ENCODE measurements around the gene SVOP.

Gene SVOP

GRCh38 chr12:108915632-108916133 is 105.2 kb downstream of the SVOP start:
- POLR2A ChIA-PET (ENCODE audit: low non-redundant PET) = no interaction called here
- no peak for TF ChIP-seq CTCF (conservative IDR thresholded peaks at IDR 0.05; ENCODE audit: low read depth)
- no peak for DNase-seq (ENCODE audit: low spot score)

GRCh38 chr12:108914121-108914531 is 106.7 kb downstream of the SVOP start:
- ChIA-PET POLR2A (ENCODE audit: low non-redundant PET) (no interaction called here), CTCF (no interaction called here)
- no peak for TF ChIP-seq CTCF (conservative IDR thresholded peaks at IDR 0.05; ENCODE audit: low read depth)
- no peak for DNase-seq (ENCODE audit: low spot score)
- H3K27ac ChIP-seq = peak overlapping the region; percentile 57

More at GRCh38 chr12:108915632-108916133, 105.2 kb downstream of the SVOP start:
- H3K27ac ChIP-seq = no peak overlapping the region
- CTCF ChIA-PET = no interaction called here

- CTCF ChIA-PET = no interaction called here
- no peak for DNase-seq (ENCODE audit: low spot score)
- no peak overlapping the region for H3K27ac ChIP-seq
- POLR2A ChIA-PET (ENCODE audit: low non-redundant PET) = no interaction called here
- TF ChIP-seq CTCF (conservative IDR thresholded peaks at IDR 0.05; ENCODE audit: low read depth) = no peak
These were observed 108.5 kb downstream of the SVOP start for GRCh38 chr12:108912361-108912760.

GRCh38 chr12:108911915-108912314 is 109.0 kb downstream of the SVOP start:
- POLR2A ChIA-PET (ENCODE audit: low non-redundant PET) = no interaction called here
- TF ChIP-seq CTCF (conservative IDR thresholded peaks at IDR 0.05; ENCODE audit: low read depth) = no peak
- DNase-seq (ENCODE audit: low spot score) = peak; percentile 34

GRCh38 chr12:108910336-108910735 is 110.5 kb downstream of the SVOP start:
- TF ChIP-seq CTCF (conservative IDR thresholded peaks at IDR 0.05; ENCODE audit: low read depth) = no peak
- POLR2A ChIA-PET (ENCODE audit: low non-redundant PET) = no interaction called here
- no peak overlapping the region for H3K27ac ChIP-seq
- CTCF ChIA-PET = interaction anchor here (0.6 to 1.0 kb wide), 2 partner anchors 183 to 496 kb away, joined by 3 read pairs; partner anchors contain the start of gene ALKBH2
- DNase-seq (ENCODE audit: low spot score) = no peak

More at GRCh38 chr12:108911915-108912314, 109.0 kb downstream of the SVOP start:
- no peak overlapping the region for H3K27ac ChIP-seq
- CTCF ChIA-PET = no interaction called here

GRCh38 chr12:108907839-108908351 is 113.0 kb downstream of the SVOP start:
- no peak overlapping the region for H3K27ac ChIP-seq
- CTCF ChIA-PET = no interaction called here
- TF ChIP-seq CTCF (conservative IDR thresholded peaks at IDR 0.05; ENCODE audit: low read depth) = no peak
- POLR2A ChIA-PET (ENCODE audit: low non-redundant PET) = no interaction called here
- DNase-seq (ENCODE audit: low spot score) = peak; percentile 26

All from RWPE1 (cell line).